Astrocyte of the cerebellum (primary cell): Measurements from ENCODE around the gene SCAF11.
"Not testable (repeated sequence)": the region's sequence is repeated elsewhere in the genome, so short reads cannot be mapped to it uniquely, and the experiment has no call there.

Experiments
- DNase-seq: peaks from one replicate; pipeline ENCODE4 v3.0.0-alpha.2; 2011; ENCODE audit warnings: low read depth
- H3K4me3 ChIP-seq: 2 replicates; pipeline ENCODE4 v1.5.1; 2011; ENCODE audit warnings: mild to moderate bottlenecking, low read depth, low read length, moderate library complexity
- in situ Hi-C: cut with HindIII; loops from 2 replicates; pipeline ENCODE4 v1.10.0; 2017; ENCODE audit warnings: low sequenced_read_pairs
- TF ChIP-seq, protein P1 (sequence below): IDR thresholded peaks from 2 replicates; pipeline ENCODE4 v1.5.1; 2012; ENCODE audit warnings: low read length, low read depth, moderate library complexity, mild to moderate bottlenecking; ENCODE audit errors: missing control alignments

Gene SCAF11

DNA sequence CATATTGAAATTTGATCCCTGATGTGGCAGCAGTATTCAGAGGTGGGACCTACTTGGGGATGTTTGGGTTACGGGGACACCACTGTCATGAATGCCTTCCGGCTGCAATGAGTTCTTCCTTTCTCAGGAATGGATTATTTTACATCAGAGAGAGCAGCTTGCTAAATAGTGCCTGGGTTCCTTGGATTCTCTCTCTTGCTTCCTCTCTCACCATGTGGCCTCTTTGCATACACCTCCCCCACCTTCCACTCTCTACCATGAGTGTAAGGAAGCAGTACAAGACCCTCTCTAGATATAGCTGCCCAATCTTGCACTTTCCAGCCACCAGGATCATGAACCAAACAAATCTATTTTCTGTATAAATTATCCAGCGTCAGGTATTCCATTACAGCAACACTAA is 15.4 kb upstream of the SCAF11 start:
- H3K4me3 ChIP-seq = no peak overlapping the region
- no peak for DNase-seq
- in situ Hi-C loops = no loop called here
- TF ChIP-seq, protein P1, sequence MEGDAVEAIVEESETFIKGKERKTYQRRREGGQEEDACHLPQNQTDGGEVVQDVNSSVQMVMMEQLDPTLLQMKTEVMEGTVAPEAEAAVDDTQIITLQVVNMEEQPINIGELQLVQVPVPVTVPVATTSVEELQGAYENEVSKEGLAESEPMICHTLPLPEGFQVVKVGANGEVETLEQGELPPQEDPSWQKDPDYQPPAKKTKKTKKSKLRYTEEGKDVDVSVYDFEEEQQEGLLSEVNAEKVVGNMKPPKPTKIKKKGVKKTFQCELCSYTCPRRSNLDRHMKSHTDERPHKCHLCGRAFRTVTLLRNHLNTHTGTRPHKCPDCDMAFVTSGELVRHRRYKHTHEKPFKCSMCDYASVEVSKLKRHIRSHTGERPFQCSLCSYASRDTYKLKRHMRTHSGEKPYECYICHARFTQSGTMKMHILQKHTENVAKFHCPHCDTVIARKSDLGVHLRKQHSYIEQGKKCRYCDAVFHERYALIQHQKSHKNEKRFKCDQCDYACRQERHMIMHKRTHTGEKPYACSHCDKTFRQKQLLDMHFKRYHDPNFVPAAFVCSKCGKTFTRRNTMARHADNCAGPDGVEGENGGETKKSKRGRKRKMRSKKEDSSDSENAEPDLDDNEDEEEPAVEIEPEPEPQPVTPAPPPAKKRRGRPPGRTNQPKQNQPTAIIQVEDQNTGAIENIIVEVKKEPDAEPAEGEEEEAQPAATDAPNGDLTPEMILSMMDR = no peak

GRCh38 chr12:46005151-46005797 is 14.9 kb upstream of the SCAF11 start:
- no peak for DNase-seq
- in situ Hi-C loops = no loop called here
- TF ChIP-seq, protein P1 = peak; percentile 18
- no peak overlapping the region for H3K4me3 ChIP-seq

DNA sequence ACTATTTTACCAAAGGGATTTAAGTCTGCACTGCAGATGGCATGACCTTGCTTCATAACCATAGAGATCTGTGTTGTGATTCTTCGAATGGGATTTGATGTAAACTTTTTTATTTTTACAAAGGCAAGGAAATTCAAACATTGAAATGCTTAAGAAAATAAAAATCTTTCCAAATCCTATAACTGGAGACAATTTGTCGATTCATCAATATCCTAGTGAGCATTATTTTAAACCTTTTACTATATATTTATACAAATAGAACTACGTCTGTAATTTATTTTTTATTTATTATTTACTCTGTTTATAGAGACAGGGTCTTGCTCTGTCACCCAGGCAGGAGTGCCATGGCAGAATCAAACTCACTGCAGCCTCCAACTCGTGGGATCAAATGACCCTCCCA is 14.3 kb upstream of the SCAF11 start:
- in situ Hi-C loops = no loop called here
- no peak for DNase-seq
- TF ChIP-seq, protein P1 = no peak
- no peak overlapping the region for H3K4me3 ChIP-seq

DNA sequence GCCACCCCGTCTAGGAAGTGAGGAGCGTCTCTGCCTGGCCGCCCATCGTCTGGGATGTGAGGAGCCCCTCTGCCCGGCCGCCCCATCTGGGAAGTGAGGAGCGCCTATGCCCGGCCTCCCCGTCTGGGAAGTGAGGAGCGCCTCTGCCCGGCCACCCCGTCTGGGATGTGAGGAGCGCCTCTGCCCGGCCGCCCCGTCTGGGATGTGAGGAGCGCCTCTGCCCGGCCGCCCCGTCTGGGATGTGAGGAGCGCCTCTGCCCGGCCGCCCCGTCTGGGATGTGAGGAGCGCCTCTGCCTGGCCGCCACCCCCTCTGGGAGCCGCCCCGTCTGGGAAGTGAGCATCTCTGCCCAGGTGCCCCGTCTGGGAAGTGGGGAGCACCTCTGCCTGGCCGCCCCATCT is 9.7 kb upstream of the SCAF11 start:
- in situ Hi-C loops, DNase-seq, H3K4me3 ChIP-seq: not testable (repeated sequence)

DNA sequence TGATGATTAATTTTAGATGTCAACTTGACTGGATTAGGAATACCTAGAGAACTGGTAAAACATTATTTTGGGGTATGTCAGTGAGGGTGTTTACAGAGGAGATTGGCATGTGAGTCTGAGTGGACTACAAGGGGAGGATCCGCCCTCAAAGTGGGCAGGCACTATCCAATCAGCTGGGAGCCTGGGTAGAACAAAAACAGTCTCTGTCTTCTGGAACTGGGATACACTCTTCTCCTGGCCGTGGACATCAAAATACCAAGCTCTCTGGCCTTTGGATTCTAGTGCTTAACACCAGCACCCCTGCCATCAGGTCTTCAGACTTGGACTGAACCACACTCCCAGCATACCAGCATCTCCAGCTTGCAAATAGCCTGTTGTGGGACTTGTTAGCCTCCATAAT is 4.4 kb upstream of the SCAF11 start:
- in situ Hi-C loops = no loop called here
- DNase-seq = no peak

DNA sequence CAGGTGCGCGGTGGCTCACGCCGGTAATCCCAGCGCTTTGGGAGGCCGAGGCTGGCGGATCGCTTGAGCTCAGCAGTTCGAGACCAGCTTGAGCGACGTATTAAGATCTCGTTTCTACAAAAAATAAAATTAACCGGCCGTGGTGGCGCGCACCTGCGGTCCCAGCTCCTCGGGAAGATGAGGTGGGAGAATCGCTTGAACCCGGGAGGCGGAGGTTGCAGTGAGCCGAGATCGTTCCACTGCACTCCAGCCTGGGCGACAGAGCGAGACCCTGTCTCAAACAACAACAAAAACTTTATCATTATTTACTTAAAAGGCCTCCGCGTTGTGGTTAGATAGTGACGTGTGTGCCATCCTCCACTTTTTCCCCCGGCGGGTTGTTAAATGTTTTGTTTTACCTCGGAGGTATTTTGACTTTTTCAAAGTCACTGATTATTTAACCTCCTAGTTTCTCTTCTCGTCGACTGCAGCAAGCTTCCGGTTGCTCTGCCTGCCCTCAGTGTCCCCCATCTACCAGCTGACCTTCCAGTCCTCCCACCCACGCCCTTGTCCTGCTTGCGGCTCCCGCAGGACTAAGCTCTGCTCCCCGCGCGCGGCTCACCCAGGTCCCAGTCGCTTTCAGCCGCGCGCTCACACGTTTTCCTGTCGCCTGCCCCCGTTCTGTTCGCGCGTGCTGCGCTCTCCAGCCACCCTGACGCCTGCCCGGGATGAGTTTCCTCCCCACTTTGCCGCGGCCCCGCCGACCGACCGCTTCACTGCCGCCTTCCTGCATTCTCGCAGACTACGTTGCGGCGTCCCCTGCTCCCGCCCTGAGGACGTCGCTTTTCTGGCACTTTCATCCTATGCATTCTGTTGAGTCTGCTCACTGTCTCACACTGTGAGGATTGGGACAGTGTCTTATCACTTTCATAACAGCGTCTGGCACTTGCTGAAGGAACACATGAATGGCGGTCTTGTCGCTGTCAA is 1.2 kb upstream of the SCAF11 start:
- peak overlapping the region; percentile 86 for H3K4me3 ChIP-seq
- in situ Hi-C loops = no loop called here
- TF ChIP-seq, protein P1 = no peak
- no peak for DNase-seq

More for the DNA sequence above, 4.4 kb upstream of the SCAF11 start:
- no peak overlapping the region for H3K4me3 ChIP-seq
- TF ChIP-seq, protein P1 = no peak

DNA sequence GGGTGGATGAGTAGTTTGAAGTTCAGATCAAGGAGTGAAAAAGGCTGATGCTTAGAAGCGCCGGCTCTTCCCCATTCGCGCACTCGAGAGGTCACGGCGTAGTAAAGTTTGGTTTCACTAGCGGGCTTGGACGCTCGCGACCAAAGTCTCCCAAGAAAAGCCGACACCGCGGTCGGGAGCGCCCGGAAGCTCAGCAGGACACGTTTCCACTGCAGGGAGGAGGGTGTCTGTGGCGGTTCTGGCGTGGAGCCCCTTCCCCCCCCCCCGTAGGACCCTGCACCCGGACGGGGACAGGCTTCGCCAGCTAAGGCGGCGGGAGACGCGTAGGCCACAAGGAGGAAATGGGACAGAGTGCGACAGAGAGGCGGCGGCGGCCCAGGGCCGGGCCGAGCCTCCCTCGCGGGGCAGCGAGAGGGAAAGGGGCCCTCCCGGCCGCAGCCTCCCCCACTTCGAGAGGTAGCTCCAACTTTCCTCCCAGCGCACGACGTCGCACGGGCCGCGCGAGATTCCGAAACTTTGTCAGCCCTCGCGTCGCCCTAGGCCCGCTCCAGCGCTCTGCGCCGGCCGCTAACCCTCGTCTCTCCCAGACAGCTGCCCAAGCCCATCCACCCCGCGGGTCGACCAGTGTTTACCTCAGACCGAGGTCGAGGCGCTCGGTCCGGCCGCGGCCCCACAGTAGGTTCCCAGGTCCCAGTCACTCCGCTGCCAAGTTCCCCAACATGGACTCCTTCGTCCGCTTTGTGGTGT is 480 bp downstream of the SCAF11 start:
- TF ChIP-seq, protein P1 = no peak
- H3K4me3 ChIP-seq = peak overlapping the region; percentile 86
- in situ Hi-C loops = no loop called here
- DNase-seq = no peak
